Measurements from ENCODE around the gene PNLIPRP2.

The PNLIPRP2 gene

GRCh38 chr10:116602648-116603400 is 17.9 kb upstream of the PNLIPRP2 start:
- Histone ChIP-seq H3K9ac (ENCODE audit: low read depth, low read length) (no peak overlapping the region), H3K9me3 (ENCODE audit: insufficient read depth, low read length, severe bottlenecking) (no peaks in the 10 kb centered on the region), H3K27me3 (ENCODE audit: insufficient read depth, low read length, poor library complexity) (no peaks in the 10 kb centered on the region), H3K4me3 (ENCODE audit: low read depth in 1 of 2, low read length in 2 of 2) (no peak overlapping the region), H3K4me2 (ENCODE audit: insufficient read depth, low read length) (no peak overlapping the region), H2AFZ (ENCODE audit: low read depth, low read length) (no peak overlapping the region), H3K36me3 (ENCODE audit: insufficient read depth, low read length) (no peaks in the 10 kb centered on the region), H3K79me2 (ENCODE audit: insufficient read depth, low read length) (no peaks in the 10 kb centered on the region), H4K20me1 (ENCODE audit: insufficient read depth, low read length) (no peaks in the 10 kb centered on the region), H3K4me1 (ENCODE audit: insufficient read depth, low read length) (no peaks in the 10 kb centered on the region), H3K27ac (ENCODE audit: low read length) (no peak overlapping the region)
- ATAC-seq (ENCODE audit: insufficient read depth, low read depth) (no peak), DNase-seq (no peak)
- no peak for TF ChIP-seq CTCF (IDR thresholded peaks at IDR 0.05; ENCODE audit: borderline replicate concordance, extremely low read depth, low read length, poor library complexity, severe bottlenecking)

- H3K27ac ChIP-seq (ENCODE audit: low read length) = no peak overlapping the region
- H3K79me2 ChIP-seq (ENCODE audit: insufficient read depth, low read length) = no peaks in the 10 kb centered on the region
- no peak overlapping the region for H3K4me2 ChIP-seq (ENCODE audit: insufficient read depth, low read length)
- H3K4me3 ChIP-seq (ENCODE audit: low read depth in 1 of 2, low read length in 2 of 2) = no peak overlapping the region
- no peaks in the 10 kb centered on the region for H3K36me3 ChIP-seq (ENCODE audit: insufficient read depth, low read length)
- no peak overlapping the region for H2AFZ ChIP-seq (ENCODE audit: low read depth, low read length)
- no peaks in the 10 kb centered on the region for H3K4me1 ChIP-seq (ENCODE audit: insufficient read depth, low read length)
- DNase-seq = no peak
- no peaks in the 10 kb centered on the region for H3K27me3 ChIP-seq (ENCODE audit: insufficient read depth, low read length, poor library complexity)
- ATAC-seq (ENCODE audit: insufficient read depth, low read depth) = no peak
- no peak for TF ChIP-seq EZH2 (IDR thresholded peaks at IDR 0.05; ENCODE audit: borderline replicate concordance, low read depth, low read length, severe bottlenecking)
- TF ChIP-seq CTCF (IDR thresholded peaks at IDR 0.05; ENCODE audit: borderline replicate concordance, extremely low read depth, low read length, poor library complexity, severe bottlenecking) = no peak
- no peaks in the 10 kb centered on the region for H4K20me1 ChIP-seq (ENCODE audit: insufficient read depth, low read length)
- H3K9me3 ChIP-seq (ENCODE audit: insufficient read depth, low read length, severe bottlenecking) = no peaks in the 10 kb centered on the region
- no peak overlapping the region for H3K9ac ChIP-seq (ENCODE audit: low read depth, low read length)
These were observed 14.7 kb upstream of the PNLIPRP2 start for GRCh38 chr10:116606061-116606483.

GRCh38 chr10:116607336-116607735 is 13.4 kb upstream of the PNLIPRP2 start:
- H3K9ac ChIP-seq (ENCODE audit: low read depth, low read length) = no peak overlapping the region
- H4K20me1 ChIP-seq (ENCODE audit: insufficient read depth, low read length) = no peaks in the 10 kb centered on the region
- no peak for DNase-seq
- no peak for TF ChIP-seq EZH2 (IDR thresholded peaks at IDR 0.05; ENCODE audit: borderline replicate concordance, low read depth, low read length, severe bottlenecking)
- TF ChIP-seq CTCF (IDR thresholded peaks at IDR 0.05; ENCODE audit: borderline replicate concordance, extremely low read depth, low read length, poor library complexity, severe bottlenecking) = no peak
- no peaks in the 10 kb centered on the region for H3K27me3 ChIP-seq (ENCODE audit: insufficient read depth, low read length, poor library complexity)
- no peaks in the 10 kb centered on the region for H3K79me2 ChIP-seq (ENCODE audit: insufficient read depth, low read length)
- no peak overlapping the region for H3K27ac ChIP-seq (ENCODE audit: low read length)
- H3K4me2 ChIP-seq (ENCODE audit: insufficient read depth, low read length) = no peak overlapping the region
- H2AFZ ChIP-seq (ENCODE audit: low read depth, low read length) = no peak overlapping the region
- no peaks in the 10 kb centered on the region for H3K4me1 ChIP-seq (ENCODE audit: insufficient read depth, low read length)
- no peak overlapping the region for H3K4me3 ChIP-seq (ENCODE audit: low read depth in 1 of 2, low read length in 2 of 2)
- ATAC-seq (ENCODE audit: insufficient read depth, low read depth) = no peak
- no peaks in the 10 kb centered on the region for H3K36me3 ChIP-seq (ENCODE audit: insufficient read depth, low read length)
- H3K9me3 ChIP-seq (ENCODE audit: insufficient read depth, low read length, severe bottlenecking) = no peaks in the 10 kb centered on the region
